ENCODE measurements around the gene TACC2.
A peak's percentile ranks its signal among the peaks of the same experiment; 100 is the strongest.
"Not testable (repeated sequence)": the region's sequence is repeated elsewhere in the genome, so short reads cannot be mapped to it uniquely, and the experiment has no call there.

The TACC2 gene

DNA sequence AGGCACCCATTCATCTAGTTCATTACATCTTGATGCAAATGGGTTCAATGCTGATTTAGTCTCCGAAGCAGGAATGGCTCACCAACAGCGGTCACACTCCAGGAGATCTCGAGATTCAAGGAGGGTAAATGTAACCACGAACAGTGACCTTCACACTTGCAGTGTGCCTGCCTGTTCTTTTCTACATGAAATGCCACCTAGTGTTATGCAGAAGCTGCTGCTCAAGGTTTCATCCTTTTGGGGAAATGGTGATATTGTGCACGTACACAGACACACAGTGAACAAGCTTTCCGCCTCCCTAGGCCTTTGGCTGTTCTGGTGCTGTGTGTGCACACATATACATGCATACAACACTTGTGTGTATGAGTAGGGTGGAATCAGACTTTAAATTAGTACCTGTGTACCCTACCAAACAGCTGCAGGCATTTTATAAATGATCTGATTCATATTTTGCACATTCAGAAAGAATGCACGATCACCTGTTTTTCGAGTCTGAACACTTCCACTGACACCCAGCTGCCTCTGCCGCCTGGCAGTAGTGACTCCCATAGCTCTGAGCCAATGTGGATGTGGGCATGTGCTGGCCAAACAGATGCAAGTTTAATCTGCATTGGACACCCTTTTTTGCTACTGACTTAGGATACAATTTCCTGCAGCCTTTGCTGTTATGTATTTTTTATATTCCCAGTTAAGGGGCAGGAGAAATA lies 100.5 kb downstream of the TACC2 start:
- no peak for DNase-seq (ENCODE audit: low read depth)

DNA sequence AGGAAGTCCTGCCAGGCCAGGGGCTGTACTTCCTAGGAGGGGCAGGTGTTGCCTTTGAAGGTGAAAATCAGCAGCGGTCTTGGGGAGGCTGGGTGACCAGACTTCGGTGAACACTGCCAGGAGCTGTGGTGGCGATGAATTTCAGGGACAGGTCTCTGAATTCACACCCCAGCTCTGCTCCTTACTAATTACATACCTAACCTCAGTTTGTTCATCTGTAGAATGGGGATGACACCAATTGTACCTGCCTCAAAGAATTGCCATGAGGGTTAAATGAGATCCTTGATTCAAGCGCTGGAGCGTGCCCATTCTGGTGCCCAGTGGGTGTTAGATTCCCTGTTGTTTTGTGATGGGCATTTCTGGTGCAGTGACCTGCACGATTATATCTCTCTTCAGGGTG lies 102.8 kb downstream of the TACC2 start:
- DNase-seq (ENCODE audit: low read depth) = no peak

DNA sequence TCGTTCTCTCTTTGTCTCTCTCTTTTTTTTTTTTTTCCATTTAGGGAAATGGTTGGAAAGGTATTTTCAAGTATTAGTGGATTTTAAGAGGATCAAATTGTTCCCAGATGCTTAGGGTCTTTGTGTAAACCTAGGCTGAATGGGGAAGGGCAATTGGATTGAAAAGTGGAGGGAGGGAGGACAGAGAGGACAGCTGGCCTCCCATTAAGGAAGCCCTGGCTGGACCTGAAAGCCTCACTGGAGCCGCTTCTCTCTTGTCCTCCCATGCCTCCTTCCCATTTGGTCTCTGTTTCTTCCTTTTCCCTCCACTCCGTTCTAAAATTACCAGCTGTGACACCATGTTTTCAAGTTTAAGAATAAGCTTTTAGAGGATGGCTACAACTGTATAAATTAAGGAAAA lies 104.1 kb downstream of the TACC2 start:
- DNase-seq (ENCODE audit: low read depth) = no peak

DNA sequence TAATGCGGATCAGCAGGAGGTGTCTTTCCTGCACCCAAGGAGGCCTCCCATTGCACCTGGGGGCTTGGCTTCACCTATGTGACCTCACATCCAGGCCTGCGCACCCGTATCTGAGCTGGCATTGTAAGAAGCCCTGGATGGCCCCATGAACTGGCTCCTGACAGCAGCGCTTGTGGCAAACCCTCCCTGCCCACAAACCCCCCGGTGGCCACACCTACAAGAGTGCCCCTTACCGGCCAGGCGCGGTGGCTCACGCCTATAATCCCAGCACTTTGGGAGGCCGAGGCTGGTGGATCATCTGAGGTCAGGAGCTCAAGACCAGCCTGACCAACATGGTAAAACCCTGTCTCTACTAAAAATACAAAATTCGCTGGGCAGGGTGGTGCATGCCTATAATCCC lies 107.2 kb downstream of the TACC2 start:
- DNase-seq (ENCODE audit: low read depth) = not testable (repeated sequence)

DNA sequence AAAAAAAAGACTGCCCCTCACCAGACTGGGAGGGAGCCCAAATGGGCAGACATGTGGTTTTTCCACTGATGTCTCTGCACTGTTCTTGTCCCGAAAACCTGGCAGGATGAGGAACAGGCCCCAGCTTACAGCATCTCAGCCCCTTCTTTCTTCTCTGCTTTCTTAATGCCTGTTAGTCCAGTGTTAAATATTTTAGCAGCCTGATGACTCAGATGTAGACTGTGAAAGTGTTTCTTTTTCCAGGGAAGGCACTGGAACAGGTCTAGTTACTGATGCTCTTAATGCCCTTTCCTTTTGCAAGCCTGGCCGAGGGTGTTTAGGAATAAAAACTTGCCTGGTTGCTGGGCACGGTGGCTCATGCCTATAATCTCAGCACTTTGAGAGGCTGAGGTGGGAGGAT lies 107.7 kb downstream of the TACC2 start:
- no peak for DNase-seq (ENCODE audit: low read depth)

DNA sequence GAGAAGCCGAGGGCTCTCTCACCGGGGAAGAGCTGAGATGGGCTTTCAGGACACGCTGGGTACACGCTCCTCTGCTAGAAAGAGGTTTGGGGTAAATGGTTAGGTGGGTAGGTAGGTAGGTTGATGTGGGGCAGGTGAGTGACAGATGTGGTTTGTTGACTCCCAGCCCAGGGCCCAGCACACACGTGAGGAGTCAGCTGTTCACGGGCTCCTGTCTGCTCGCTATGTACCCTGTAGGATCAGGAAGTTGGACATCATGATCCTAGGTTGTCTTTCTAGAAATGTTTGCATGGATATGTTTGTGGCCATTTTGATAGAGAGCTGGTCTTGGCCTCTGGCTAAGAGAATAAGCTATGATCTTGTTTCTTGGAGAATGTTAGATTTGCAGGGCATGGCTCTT lies 109.0 kb downstream of the TACC2 start:
- DNase-seq (ENCODE audit: low read depth) = no peak

DNA sequence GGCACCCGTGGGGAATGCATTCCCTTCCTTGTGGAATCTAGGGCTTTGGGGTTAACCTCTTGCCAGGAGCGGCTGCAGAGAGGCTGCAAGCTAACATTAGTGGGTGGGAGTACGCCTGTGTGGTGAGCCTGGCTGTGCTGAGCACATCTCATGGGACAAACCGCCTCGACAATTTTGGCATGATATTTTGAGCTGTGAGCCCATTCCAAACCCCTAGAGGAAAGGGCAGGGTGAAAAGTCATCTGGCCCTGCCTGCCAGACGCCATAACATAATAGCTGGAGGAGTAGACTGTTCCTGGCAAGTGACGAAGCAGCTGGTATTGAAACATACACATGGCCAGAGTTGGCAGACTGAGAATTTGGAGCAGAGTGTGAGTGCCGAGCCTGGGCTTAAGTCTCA lies 110.0 kb downstream of the TACC2 start:
- DNase-seq (ENCODE audit: low read depth) = peak; percentile 63

DNA sequence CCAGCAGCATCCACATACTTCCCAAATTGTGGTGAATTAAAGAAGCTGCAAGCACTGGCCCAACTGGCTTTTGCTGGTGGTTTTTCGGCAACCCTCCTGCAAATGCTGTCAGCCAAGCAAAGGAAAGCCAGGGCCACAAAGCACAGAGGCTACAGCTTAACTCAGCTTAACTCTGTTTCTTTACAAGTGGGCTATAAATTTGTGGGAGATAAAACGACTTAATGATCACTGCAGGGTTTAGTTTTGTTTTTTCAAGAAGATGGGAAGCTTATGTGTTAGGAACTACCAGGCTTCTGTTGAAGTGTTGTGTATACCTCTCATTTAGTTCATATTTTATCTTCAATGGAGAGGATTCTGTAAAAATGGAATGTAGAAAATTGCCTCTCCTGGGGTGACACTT lies 110.6 kb downstream of the TACC2 start:
- no peak for DNase-seq (ENCODE audit: low read depth)

DNA sequence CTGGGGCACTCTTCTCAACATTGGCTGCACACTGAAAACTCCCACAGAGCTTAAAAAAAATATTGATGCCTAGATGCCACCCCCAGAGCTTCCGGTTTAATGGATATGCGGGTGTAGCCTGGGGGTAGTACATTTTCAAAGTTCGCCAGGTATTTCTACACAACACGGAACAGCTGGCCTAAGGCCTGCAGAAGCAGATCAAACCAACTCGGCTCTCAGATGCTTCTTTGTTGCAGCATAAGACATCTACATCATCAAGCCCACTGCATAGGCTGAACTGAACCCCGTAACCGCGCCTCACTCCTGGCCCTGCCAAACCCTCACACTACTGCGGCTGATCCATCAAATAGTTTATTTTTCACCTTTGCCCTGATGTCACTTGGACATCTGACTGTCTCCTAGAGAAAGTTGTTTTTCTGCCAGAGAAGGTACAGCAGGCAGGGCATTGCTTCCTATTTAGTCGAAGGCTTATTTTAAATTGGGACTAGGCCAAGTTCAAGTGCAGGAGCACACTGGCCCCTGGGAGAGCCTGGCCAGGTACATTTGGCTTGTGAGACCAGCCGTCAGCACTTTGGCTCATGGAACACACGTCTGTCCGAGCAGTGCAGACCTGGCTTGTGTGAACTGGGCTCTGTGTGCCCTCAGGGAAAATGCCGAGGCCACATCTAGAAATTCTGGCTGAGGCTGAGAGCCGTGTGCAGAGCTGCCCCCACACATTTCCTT lies 113.3 kb downstream of the TACC2 start:
- no peak for DNase-seq (ENCODE audit: low read depth)

DNA sequence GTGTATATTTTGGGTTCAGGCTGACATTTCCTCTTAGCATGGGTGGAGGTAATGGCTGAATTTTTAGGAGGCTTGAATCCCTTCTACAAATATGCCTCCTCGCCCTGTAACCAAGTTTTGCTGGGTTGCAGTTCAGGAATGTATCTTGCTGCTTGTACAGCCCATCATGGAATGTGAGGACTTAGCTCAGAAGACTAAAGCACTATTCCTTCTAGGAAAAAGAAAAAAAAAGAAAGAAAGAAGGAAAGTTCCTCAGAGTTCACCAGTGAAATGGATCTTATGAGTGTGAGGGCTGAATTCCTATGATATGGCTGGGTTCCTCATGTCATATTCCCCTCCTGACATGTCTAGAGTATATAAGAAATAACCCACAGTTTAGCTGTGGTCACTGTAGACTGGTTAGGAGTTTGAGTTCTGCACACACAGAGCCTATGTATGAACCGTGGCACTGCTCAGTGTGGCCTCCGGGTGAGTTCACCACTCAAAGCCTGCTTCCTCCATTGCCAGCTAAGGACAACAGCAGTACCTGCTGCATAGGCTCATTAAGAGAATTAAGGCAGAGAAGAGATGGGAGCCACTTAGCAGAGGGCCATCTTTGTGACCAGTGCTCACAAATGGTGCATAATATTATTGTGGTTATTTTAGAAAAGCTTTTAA lies 114.0 kb downstream of the TACC2 start:
- no peak for DNase-seq (ENCODE audit: low read depth)

DNA sequence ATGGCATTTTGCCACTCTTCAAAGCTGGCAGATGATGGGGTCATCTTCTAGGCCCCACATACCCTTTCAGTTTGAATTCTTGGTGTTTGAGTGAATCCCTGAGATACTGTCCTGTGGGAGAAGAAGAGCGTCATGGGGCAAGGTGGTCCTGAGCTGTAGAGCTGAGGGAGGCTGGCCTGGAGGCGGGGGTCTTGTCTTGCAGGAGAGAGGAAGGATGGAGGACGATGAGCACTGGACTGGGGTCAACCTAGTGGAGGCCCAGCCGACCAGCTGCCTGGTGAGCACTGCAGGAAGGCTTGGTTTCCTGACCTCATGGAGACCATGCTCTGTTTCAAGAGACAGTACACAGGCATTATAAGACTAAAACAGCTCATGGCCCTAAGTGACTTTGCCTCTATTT lies 114.6 kb downstream of the TACC2 start:
- DNase-seq (ENCODE audit: low read depth) = no peak

DNA sequence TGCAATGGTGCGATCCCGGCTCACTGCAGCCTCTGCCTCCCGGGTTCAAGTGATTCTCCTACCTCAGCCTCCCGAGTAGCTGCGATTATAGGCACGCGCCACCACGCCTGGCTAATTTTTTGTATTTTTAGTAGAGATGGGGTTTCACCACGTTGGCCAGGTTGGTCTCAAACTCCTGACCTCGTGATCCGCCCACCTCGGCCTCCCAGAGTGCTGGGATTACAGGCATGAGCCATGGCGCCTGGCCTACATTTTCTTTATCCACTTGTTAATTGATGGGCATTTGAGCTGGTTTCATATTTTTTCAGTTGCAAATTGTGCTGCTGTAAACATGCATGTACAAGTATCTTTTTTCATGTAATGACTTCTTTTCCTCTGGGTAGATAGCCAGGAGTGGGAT lies 119.8 kb downstream of the TACC2 start:
- DNase-seq (ENCODE audit: low read depth) = not testable (repeated sequence)

DNA sequence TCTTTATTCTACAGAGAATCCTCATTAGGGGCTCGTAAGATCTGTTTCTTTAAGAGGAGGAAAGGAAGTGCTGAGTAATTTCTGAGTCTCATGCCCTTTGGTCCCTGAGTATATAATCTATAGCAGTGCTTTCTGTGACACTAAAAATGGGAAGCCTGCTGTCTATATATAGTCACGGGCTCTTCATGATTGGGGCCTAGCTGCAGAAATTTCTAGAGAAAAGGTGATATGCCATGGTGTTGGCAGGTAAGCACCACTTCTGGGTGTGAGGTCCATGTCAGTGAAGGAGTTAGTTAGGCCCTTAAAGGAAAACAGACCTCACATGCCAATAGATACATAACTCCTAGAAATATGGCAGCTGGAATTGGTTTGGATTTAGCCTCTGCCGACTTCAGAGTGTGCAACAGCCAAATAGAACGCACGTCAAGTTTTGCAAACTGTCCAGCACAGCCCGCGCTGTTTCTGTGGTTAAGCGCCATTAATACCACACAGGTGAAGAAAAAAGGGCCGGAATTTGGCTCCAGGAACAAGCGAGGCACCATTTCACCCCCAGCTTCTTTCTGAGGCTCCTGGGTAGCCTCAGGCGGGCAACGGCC lies 123.2 kb downstream of the TACC2 start:
- no peak for DNase-seq (ENCODE audit: low read depth)

DNA sequence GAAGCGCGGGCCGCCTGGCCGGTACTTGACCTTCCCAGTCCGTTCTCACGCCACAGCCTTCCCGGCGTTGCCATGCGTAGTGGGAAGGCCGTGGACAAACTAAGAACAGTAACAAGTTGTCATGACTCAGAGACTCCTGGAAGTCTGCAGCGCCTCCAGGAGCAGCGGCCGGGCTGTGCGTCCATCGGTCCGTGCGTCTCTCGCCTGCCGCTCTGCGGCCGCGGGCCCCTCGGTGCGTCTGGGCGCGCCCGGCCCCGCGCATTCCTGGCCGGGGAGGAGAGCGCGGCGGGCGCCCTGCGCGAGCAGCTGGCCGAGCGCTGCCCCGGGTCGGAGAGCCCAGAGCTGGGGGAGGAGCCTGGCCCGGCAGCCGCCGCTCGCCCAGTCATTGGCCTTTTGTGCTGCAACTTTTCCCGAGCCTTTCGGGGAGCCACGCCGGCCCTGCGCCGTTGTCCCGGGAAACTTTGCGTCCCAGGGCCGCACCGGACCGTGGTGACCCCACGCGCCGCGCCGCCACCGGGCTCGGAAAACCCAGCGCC lies 123.7 kb downstream of the TACC2 start:
- DNase-seq (ENCODE audit: low read depth) = peak; percentile 87

DNA sequence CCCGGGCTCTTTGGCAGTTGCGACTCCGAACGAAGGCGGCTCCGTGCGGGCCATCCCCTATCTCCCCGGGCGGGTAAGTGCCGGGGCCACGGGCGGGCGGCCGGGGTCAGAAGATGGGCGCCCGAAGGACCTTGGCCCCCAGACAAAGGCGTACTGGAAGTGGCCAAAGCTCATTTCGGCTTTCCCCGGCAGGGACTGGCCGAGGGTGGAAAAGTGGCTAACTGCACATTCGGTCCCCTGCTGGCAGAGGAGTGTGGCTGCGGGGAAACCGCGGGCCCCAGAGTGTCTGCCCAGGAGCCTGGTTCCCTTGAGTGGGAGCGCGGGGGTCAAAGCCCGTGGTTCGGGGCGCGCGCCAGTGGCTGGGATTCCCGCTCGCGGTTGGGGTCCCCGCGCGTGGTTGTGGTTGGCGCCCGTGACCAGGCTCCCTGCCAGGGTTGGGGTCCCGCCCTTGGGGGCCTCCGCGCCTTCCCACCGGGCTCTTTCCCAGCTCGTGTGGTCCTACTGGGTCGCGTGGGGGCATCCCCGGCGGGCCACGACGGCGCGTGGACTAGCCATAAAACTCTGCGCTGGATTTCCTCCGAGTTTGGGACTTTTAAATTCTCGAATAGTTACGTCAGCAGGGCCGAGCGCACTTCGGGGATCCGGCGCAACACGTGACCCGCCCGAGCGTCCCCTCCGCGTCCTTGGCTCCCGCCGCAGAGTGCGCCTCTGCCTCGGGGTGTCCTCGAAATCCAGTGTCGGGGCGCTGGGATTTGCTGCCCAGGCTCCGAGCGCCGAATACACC lies 124.4 kb downstream of the TACC2 start:
- DNase-seq (ENCODE audit: low read depth) = peak; percentile 40

DNA sequence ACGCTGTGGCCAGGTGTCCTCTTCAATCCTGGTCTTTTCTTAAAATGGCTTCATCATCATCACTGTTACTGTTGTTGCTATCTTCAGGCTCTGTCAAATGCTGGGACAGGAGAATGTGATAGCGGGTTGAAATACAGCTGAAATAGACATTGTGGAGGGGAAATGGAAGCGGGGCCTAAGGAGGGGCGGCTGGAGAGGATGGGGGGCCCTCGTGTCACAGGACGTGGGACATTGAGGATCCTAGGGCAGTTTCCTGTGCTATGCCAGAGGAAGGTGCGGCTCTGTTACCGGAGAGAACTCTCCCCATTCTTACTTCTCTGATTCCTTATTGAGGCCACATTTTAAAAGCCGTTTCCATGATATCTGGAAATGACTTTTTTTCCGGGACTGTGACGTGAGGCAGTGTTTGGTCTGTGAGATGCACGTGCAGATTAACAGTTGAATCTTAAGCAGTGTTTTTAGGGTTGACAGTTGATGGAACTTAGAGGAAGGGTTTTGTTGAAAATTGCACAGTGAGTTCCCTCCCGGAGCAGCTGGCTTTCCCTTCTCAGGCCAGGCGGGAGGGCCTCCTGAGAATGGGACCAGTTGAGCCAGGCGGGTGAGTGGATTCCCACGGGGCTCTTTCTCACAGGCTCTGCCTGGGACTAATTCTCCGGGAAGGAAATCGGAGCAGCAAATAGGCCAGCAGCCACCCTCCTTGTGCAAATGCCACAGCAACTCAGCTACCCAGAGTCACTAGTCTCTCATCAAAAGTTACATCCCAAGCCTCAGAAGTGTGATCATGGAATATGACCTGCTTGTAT lies 125.2 kb downstream of the TACC2 start:
- no peak for DNase-seq (ENCODE audit: low read depth)

DNA sequence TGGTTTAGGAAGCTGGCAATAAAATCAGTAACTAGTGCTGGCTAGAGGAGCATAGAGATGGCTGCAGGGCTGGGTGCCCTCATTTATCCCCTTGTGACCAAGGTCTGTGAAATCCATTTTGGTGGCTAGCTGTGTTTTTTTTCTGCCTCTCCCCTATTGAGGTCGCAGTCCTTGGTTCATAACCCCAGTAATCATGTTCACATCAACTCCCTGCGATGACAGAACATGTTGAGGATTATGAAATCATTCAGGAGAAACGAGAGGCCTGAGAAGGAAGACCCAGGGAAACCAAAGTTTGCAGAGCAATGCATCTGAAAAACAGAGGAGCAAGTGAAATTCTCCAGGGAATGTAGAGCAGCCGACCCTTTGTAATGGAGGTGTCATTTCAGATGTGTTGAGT lies 126.9 kb downstream of the TACC2 start:
- DNase-seq (ENCODE audit: low read depth) = no peak

DNA sequence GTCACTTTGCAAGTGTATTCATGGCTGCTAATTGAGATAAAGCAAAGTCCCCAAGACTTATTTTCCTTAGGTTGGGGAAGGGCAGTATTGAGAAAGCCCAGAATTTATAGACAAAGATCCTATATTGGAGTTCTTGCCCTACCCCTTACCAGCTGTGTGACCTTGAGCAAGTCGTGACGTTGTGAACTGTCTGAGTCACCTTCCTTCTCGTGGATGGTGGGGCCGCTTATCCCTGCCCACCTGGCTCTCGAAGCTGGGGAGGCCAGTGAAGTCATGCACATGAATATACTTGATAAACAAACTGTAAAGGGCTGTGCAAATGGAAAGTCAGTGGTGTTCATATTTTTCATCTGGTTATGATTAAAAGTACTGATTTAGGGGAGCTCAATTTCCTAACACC lies 127.4 kb downstream of the TACC2 start:
- no peak for DNase-seq (ENCODE audit: low read depth)

DNA sequence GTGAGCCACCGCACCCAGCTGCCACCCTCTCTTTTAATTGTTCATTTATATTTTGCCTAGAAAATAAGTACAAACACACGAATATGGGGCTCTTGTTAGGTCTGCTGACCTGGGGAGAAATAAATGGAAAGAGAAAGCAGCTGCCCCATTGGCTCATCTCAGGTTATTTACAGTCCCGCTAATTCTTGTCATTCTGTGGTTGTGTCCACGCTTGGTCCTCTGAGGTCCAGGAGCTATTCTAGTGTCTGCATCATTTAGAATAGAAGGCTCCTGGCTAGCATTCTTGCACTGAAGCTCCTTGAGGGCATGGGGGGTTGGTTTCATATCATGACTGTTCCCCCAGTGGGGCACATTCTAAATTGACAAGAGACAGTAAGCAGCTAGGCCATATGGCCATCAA lies 128.5 kb downstream of the TACC2 start:
- no peak for DNase-seq (ENCODE audit: low read depth)

DNA sequence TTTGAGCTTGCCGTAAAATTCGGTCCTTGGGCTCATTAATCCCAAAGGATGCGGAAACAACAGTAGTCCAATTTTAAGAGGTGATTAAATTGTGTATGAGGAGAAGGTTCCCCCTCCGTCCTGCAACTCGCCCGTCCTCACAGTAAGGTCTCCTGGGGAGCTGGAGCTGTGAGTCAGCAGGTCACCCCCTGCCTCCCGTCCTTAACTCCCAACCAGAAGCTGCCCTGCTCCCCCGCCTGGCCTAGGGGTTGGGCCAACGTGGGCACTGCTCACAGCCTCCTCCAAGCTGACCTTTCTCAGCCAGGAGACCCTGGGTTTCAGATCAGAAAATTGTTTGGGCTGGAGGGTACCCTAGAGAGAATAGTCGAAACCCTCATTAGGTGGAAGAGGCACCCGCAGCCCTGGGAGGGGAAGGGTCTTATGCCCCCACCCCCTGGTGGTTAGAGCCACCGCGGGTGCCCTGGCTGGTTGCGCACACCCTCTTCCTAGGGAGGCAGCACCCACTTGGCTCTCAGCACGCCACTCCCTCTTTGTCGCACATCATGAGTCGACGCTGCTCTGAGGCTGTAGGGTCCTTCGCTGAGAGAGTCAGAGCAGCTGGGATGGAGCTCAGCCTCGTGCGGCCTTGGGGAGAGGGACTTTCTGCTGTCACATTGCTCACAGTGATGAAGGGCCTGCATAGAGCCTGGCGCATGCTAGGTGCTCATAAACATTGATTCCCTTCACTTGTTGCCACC lies 131.2 kb downstream of the TACC2 start:
- DNase-seq (ENCODE audit: low read depth) = no peak
